Stimulated activated naive CD8-positive, alpha-beta T cell treated with anti-CD3 and anti-CD28 coated beads, Interleukin-15, amount 100 ng/mL, for 72 hours (primary cell): Measurements from ENCODE around the gene OTOG.
A peak's percentile ranks its signal among the peaks of the same experiment; 100 is the strongest.

ENCODE experiments used
- ATAC-seq: fragments of 150-1000 bp; cut with Tn5 transposase; 2 replicates; pipeline ENCODE4 v1.10.0; 2021; ENCODE audit warnings: mild to moderate bottlenecking, moderate library complexity
- DNase-seq, 2 donors: peaks; one replicate each; pipeline ENCODE4 v3.0.0; 2021 to 2022
- H3K27ac Mint-ChIP-seq, 2 donors: one replicate each; pipeline ENCODE4 v1.8.0; 2022; ENCODE audit warnings: mild to moderate bottlenecking in 2 of 2, mixed read lengths in 2 of 2, moderate library complexity in 2 of 2
- H3K27me3 Mint-ChIP-seq: one replicate; pipeline ENCODE4 v1.8.0; 2022; ENCODE audit warnings: mixed read lengths
- H3K4me1 Mint-ChIP-seq: one replicate; pipeline ENCODE4 v1.8.0; 2022; ENCODE audit warnings: mild to moderate bottlenecking, mixed read lengths
- H3K4me3 Mint-ChIP-seq, 2 donors: one replicate each; pipeline ENCODE4 v1.8.0; 2022; ENCODE audit warnings: mild to moderate bottlenecking in 2 of 2, mixed read lengths in 2 of 2, moderate library complexity in 1 of 2
- H3K9me3 Mint-ChIP-seq, 2 donors: one replicate each; pipeline ENCODE4 v1.8.0; 2022; ENCODE audit warnings: mixed read lengths in 2 of 2

Gene OTOG

GRCh38 chr11:17514476-17514875 is 32.6 kb upstream of the OTOG start:
- no peak overlapping the region for H3K27ac Mint-ChIP-seq
- no peak overlapping the region for H3K4me3 Mint-ChIP-seq
- H3K4me1 Mint-ChIP-seq: no peaks in the 10 kb centered on the region
- ATAC-seq: no peak
- DNase-seq: no peak
- H3K27me3 Mint-ChIP-seq: peaks cover 21% of the 10 kb centered on the region
- H3K9me3 Mint-ChIP-seq: no peaks in the 10 kb centered on the region

- peak overlapping the region in 1 of 2 donors; percentile 40 for H3K27ac Mint-ChIP-seq
- H3K9me3 Mint-ChIP-seq: no peaks in the 10 kb centered on the region
- H3K27me3 Mint-ChIP-seq: peaks cover 16% of the 10 kb centered on the region
- DNase-seq (no peak), ATAC-seq (no peak)
- no peak overlapping the region for H3K4me3 Mint-ChIP-seq
- no peaks in the 10 kb centered on the region for H3K4me1 Mint-ChIP-seq
Observed at GRCh38 chr11:17515443-17516176, 31.4 kb upstream of the OTOG start.

GRCh38 chr11:17516551-17517150 is 30.4 kb upstream of the OTOG start:
- H3K4me1 Mint-ChIP-seq: no peaks in the 10 kb centered on the region
- peaks cover 13% of the 10 kb centered on the region for H3K27me3 Mint-ChIP-seq
- DNase-seq: no peak

GRCh38 chr11:17517186-17517585 is 29.9 kb upstream of the OTOG start:
- Mint-ChIP-seq H3K4me1 (no peaks in the 10 kb centered on the region), H3K4me3 (no peak overlapping the region), H3K27me3 (peaks cover 13% of the 10 kb centered on the region), H3K27ac (peak overlapping the region in 1 of 2 donors; percentile 31), H3K9me3 (no peaks in the 10 kb centered on the region)
- DNase-seq (no peak), ATAC-seq (no peak)

More at GRCh38 chr11:17516551-17517150, 30.4 kb upstream of the OTOG start:
- ATAC-seq: no peak
- no peaks in the 10 kb centered on the region for H3K9me3 Mint-ChIP-seq
- no peak overlapping the region for H3K4me3 Mint-ChIP-seq
- peak overlapping the region in 1 of 2 donors; percentile 31 for H3K27ac Mint-ChIP-seq

GRCh38 chr11:17518366-17518765 is 28.7 kb upstream of the OTOG start:
- Mint-ChIP-seq H3K27ac (no peak overlapping the region), H3K4me3 (no peak overlapping the region), H3K27me3 (peaks cover 3% of the 10 kb centered on the region), H3K9me3 (no peaks in the 10 kb centered on the region), H3K4me1 (no peaks in the 10 kb centered on the region)
- DNase-seq: no peak
- no peak for ATAC-seq

GRCh38 chr11:17519061-17519885 is 27.8 kb upstream of the OTOG start:
- no peak overlapping the region for H3K4me3 Mint-ChIP-seq
- H3K27ac Mint-ChIP-seq: no peak overlapping the region

GRCh38 chr11:17521106-17521900 is 25.8 kb upstream of the OTOG start:
- H3K27ac Mint-ChIP-seq: no peak overlapping the region
- H3K27me3 Mint-ChIP-seq: peaks cover 5% of the 10 kb centered on the region
- DNase-seq (no peak), ATAC-seq (no peak)
- no peak overlapping the region for H3K4me3 Mint-ChIP-seq
- no peaks in the 10 kb centered on the region for H3K9me3 Mint-ChIP-seq
- no peaks in the 10 kb centered on the region for H3K4me1 Mint-ChIP-seq

More at GRCh38 chr11:17519061-17519885, 27.8 kb upstream of the OTOG start:
- DNase-seq (no peak), ATAC-seq (no peak)
- Mint-ChIP-seq H3K9me3 (no peaks in the 10 kb centered on the region), H3K4me1 (no peaks in the 10 kb centered on the region), H3K27me3 (no peaks in the 10 kb centered on the region)

GRCh38 chr11:17522655-17523054 is 24.4 kb upstream of the OTOG start:
- no peaks in the 10 kb centered on the region for H3K9me3 Mint-ChIP-seq
- DNase-seq: no peak
- peak overlapping the region in 1 of 2 donors; percentile 16 for H3K27ac Mint-ChIP-seq
- no peaks in the 10 kb centered on the region for H3K4me1 Mint-ChIP-seq
- peaks cover 7% of the 10 kb centered on the region for H3K27me3 Mint-ChIP-seq
- no peak for ATAC-seq
- H3K4me3 Mint-ChIP-seq: no peak overlapping the region

GRCh38 chr11:17524221-17524620 is 22.8 kb upstream of the OTOG start:
- ATAC-seq: no peak
- no peak overlapping the region for H3K27ac Mint-ChIP-seq
- H3K27me3 Mint-ChIP-seq: peaks cover 19% of the 10 kb centered on the region
- DNase-seq: no peak
- no peaks in the 10 kb centered on the region for H3K9me3 Mint-ChIP-seq
- no peak overlapping the region for H3K4me3 Mint-ChIP-seq
- no peaks in the 10 kb centered on the region for H3K4me1 Mint-ChIP-seq

- no peak overlapping the region for H3K4me3 Mint-ChIP-seq
- no peaks in the 10 kb centered on the region for H3K9me3 Mint-ChIP-seq
- no peaks in the 10 kb centered on the region for H3K4me1 Mint-ChIP-seq
- no peak for DNase-seq
- H3K27ac Mint-ChIP-seq: no peak overlapping the region
- peaks cover 23% of the 10 kb centered on the region for H3K27me3 Mint-ChIP-seq
- no peak for ATAC-seq
Observed at GRCh38 chr11:17525570-17525969, 21.5 kb upstream of the OTOG start.

- Mint-ChIP-seq H3K4me1 (no peaks in the 10 kb centered on the region), H3K27me3 (peaks cover 23% of the 10 kb centered on the region), H3K9me3 (no peaks in the 10 kb centered on the region), H3K27ac (no peak overlapping the region), H3K4me3 (no peak overlapping the region)
- DNase-seq (no peak), ATAC-seq (no peak)
Observed at GRCh38 chr11:17526326-17526725, 20.7 kb upstream of the OTOG start.

GRCh38 chr11:17526931-17527627 is 20.0 kb upstream of the OTOG start:
- Mint-ChIP-seq H3K4me1 (no peaks in the 10 kb centered on the region), H3K27me3 (peaks cover 23% of the 10 kb centered on the region), H3K27ac (no peak overlapping the region), H3K4me3 (no peak overlapping the region), H3K9me3 (no peaks in the 10 kb centered on the region)
- DNase-seq: no peak
- ATAC-seq: no peak

GRCh38 chr11:17527628-17527995 is 19.4 kb upstream of the OTOG start:
- DNase-seq (no peak), ATAC-seq (no peak)
- Mint-ChIP-seq H3K9me3 (no peaks in the 10 kb centered on the region), H3K4me1 (no peaks in the 10 kb centered on the region), H3K4me3 (no peak overlapping the region), H3K27ac (no peak overlapping the region), H3K27me3 (peaks cover 23% of the 10 kb centered on the region)

GRCh38 chr11:17528181-17528691 is 18.8 kb upstream of the OTOG start:
- Mint-ChIP-seq H3K9me3 (no peaks in the 10 kb centered on the region), H3K27me3 (peaks cover 23% of the 10 kb centered on the region), H3K27ac (no peak overlapping the region), H3K4me3 (no peak overlapping the region), H3K4me1 (no peaks in the 10 kb centered on the region)
- DNase-seq (peak; percentile 46 to 50), ATAC-seq (peak; percentile 77)
